Fibroblast of skin of left quadriceps (primary cell): ENCODE data around the gene DNAH17.

Experiments used
- DNase-seq, 2 experiments: peaks; one replicate each; pipeline ENCODE4 v3.0.0-alpha.2; 2013; ENCODE audit warnings: low read depth in 2 of 2

The DNAH17 gene

GRCh38 chr17:78454346-78454745 lies 122.8 kb downstream of the DNAH17 start:
- no peak for DNase-seq

DNA sequence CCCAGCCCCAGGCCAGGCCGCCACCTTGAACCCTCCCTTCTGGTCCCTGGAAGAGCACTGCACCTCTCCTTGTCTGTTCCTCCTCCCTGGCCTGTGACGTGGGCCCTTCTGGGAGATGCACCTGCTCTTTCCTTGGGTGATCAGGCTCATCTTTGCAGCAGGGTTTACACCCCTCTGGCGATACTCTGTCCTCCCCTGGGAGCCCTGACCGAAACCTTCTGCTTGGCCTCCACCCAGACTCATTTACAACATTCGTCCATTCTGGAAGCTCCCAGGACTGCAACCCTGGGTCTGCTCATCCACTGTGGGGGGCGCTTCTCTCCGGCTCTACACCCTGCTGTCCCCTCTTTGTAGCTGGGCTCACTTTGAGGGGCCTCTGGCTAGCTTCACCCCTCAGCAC lies 125.4 kb downstream of the DNAH17 start:
- DNase-seq, result no peak

- no peak for DNase-seq
Observed at GRCh38 chr17:78450696-78451345, 126.4 kb downstream of the DNAH17 start.

- no peak for DNase-seq
Observed at GRCh38 chr17:78449983-78450595, 127.1 kb downstream of the DNAH17 start.

DNA sequence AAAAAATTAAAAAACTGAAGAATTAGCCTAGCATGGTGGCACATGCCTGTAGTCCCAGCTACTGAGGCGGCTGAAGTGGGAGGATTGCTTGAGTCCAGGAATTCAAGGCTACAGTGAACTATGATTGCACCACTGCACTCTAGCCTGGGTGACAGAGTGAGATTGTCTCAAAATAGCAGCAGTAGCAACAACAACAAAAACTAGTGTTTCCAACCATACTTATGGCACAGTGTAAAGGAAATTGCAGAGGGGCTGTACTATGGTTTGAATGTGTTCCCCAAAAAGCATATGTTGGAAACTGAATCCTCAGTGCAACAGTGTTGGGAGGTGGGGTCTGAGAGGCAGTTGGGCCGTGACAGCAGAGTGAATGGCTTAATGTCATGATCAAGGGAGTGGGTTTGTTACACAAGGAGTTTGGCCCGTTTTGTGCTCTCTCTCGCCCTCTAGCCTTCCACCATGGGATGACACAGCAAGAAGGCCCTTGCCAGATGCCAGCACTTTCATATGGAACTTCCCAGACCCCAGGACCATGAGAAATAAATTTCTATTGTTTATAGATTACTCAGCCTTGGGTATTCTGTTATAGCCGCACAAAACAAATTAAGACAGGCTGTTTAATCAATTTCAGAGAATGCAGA lies 128.7 kb downstream of the DNAH17 start:
- DNase-seq, result no peak

DNA sequence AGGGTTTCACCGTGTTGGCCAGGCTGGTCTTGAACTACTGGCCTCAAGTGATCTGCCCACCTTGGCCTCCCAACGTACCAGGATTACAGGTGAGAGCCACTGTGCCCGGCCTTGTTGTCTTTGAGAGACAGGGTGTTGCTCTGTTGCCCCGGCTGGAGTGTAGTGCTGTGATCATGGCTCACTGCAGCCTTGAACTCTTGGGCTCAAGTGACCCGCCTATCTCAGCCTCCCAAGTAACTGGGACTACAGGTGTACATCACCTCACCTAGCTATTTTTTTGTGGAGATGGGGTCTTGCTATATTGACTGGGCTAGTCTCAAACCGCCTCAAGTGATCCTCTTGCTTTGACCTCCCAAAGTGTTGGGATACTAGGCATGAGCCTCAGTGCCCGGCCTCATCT lies 130.4 kb downstream of the DNAH17 start:
- no peak for DNase-seq

GRCh38 chr17:78444392-78444791 lies 132.8 kb downstream of the DNAH17 start:
- DNase-seq, result no peak

GRCh38 chr17:78442648-78443218 lies 134.5 kb downstream of the DNAH17 start:
- DNase-seq, result no peak

DNA sequence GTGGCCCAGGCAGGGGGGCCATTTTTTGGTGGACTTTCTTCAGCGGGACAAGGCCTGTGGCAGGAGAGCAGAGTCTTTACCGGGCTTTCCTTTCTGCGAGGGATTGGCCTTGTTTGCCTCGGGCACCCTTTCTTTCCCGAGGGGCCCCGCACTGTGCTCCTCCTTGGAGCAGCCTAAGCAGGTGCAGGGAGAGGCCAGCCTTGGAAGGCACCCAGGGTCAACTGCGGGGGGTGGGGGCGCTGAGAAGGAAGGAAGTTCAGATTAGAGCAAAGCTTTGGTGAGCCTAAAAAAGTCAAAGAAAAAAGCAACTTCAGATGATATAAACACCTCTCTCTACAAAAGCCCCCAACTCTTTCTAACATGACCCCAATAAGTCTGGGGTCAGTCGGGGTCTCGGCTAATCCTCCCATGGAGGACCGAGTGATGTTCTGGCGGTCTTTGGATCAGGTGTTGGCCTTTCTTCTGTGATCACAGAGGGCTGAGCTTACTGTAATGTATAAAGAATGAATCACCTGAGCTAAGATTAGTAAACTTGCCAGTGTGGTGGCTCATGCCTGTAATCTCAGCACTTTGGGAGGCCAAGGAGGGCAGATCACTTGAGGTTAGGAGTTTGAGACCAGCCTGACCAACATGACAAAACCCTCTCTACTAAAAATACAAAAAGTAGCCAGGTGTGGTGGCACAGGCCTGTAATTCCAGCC lies 135.8 kb downstream of the DNAH17 start:
- no peak for DNase-seq

GRCh38 chr17:78438694-78439325 lies 138.4 kb downstream of the DNAH17 start:
- DNase-seq, result no peak

DNA sequence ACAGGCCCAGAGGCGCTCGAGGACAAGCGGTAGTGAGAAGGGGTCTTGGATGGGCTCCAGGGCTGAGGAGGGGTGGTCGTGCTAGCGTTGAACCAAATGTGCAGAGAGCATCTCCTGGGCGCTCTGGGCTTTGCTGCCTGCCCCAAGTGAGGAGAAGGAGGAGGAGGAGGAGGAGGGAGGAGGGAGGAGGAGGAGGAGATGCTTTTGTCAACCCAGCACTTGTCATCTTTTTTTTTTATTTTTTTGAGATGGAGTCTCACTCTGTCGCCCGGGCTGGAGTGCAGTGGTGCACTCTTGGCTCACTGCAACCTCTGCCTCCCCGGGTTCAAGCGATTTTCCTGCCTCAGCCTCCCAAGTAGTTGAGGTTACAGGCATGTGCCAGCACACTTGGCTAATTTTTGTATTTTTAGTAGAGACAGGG lies 138.9 kb downstream of the DNAH17 start:
- no peak for DNase-seq

- DNase-seq, result no peak
Observed at GRCh38 chr17:78437508-78438169, 139.6 kb downstream of the DNAH17 start.

GRCh38 chr17:78435330-78436005 lies 141.7 kb downstream of the DNAH17 start:
- DNase-seq, result no peak

DNA sequence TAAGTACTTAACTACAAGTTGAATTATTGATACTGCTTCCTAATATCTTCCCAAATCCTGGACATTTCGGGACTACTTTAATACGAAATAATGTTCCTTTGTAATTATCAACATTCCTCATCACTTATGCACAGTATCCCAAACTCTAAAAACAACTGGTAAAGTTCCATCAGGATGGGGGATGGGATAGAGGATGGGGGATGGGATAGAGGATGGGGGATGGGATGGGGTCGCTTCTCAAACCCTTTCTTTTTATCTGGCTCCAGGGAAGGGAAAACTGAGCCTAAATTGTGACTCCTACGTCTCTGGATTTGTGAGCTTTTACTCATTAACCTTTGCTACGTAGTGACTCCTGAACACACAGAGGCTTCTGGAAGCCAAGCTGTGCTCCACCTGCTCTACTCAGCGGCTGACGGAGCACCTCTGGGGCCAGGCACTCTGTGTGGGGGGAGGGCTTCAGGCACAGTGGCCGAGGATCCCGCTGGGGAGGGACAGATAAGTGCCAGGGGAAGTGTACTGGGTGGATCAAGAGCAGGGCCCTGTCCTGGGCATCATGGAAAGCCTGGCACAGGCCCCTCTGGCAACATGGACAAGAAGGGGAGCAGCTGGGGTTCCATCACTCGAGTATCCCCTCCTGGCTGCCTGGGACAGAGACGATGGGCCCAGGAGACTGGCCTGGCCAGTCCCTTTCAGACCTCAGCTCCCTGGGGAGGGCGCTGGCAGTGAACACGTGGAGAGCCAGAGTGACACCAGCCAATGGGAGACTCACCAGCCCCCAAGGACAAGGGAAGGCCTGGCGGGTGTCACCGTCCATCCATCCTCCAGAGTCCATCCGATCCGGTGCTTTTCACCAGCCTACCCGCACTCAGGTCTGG lies 142.5 kb downstream of the DNAH17 start:
- DNase-seq, result no peak

GRCh38 chr17:78433780-78434335 lies 143.3 kb downstream of the DNAH17 start:
- DNase-seq, result no peak

GRCh38 chr17:78433013-78433727 lies 144.0 kb downstream of the DNAH17 start:
- no peak for DNase-seq

- DNase-seq, result no peak
Observed at GRCh38 chr17:78432226-78433012, 144.8 kb downstream of the DNAH17 start.

- DNase-seq, result no peak
Observed at GRCh38 chr17:78431692-78431958, 145.6 kb downstream of the DNAH17 start.
